ENCODE results near the gene MZT2B.
"Not testable (repeated sequence)": the region's sequence is repeated elsewhere in the genome, so short reads cannot be mapped to it uniquely, and the experiment has no call there.

MZT2B gene

GRCh38 chr2:130231656-130232055 is 49.6 kb downstream of the MZT2B start:
- no peaks in the 10 kb centered on the region for H3K27me3 ChIP-seq
- H3K4me3 ChIP-seq (ENCODE audit: low read depth, low read length) = no peak overlapping the region
- no peak for TF ChIP-seq CTCF (IDR thresholded peaks at IDR 0.05; ENCODE audit: low read depth, low read length)
- no peaks in the 10 kb centered on the region for H3K9me3 ChIP-seq
- H3K36me3 ChIP-seq = no peaks in the 10 kb centered on the region
- DNase-seq = no peak
- H3K4me1 ChIP-seq = no peaks in the 10 kb centered on the region

GRCh38 chr2:130233066-130233465 is 51.0 kb downstream of the MZT2B start:
- H3K4me1 ChIP-seq = not testable (repeated sequence)

GRCh38 chr2:130239581-130239980 is 57.5 kb downstream of the MZT2B start:
- H3K9me3 ChIP-seq; H3K4me3 ChIP-seq (ENCODE audit: low read depth, low read length); H3K27me3 ChIP-seq; H3K4me1 ChIP-seq; DNase-seq; H3K36me3 ChIP-seq: not testable (repeated sequence)

More at GRCh38 chr2:130233066-130233465, 51.0 kb downstream of the MZT2B start:
- H3K27me3 ChIP-seq; DNase-seq; H3K4me3 ChIP-seq (ENCODE audit: low read depth, low read length); H3K9me3 ChIP-seq; H3K36me3 ChIP-seq: not testable (repeated sequence)

Measured in BE2C (cell line).